ENCODE results near the gene IMP3. TPM values are rescaled to one million over a fixed set of nuclear protein-coding genes. Genes with fewer than 3 reads are reported as not detected.
A peak's percentile ranks its signal among the peaks of the same experiment; 100 is the strongest.
"Not testable (repeated sequence)": the region's sequence is repeated elsewhere in the genome, so short reads cannot be mapped to it uniquely, and the experiment has no call there.

The IMP3 gene
- total RNA-seq, 1 donor from 2014 or later: 215 TPM

DNA sequence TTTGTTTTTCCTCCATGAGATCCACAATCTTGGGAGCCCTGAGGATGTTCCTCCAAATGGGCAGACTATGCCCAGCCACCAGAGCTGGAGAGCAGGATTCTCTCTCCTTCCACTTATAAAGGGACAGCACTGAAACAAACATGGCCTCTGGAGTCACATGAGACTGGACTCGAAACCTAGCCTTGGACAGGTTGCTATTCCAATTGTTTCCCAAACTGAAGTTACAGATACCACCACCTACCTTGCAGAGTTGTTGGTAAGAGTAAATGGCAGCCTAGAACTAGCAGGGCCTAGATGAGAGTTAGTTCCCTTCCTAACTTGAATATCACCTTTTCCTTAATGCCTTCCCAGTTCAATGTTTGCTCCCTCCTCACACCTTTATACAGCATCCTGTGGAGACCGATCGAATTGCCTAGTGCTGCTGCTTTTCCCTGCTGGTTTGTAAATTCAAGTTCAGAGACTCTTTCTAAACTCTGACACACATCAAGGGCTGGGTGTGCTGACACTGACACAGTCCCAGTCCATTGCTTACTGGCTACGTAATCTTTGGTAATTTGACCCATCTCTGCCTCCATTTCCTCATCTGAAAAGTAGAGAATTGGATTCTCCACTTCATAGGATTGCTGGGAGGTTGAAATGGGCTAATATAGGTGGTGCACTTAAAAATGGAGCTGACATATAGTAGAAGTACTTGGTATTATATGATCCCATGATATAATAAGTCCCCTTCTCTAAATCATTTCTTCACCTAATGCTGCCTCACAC, 2.6 kb downstream of the IMP3 start:
- FAIRE-seq: no peak

DNA sequence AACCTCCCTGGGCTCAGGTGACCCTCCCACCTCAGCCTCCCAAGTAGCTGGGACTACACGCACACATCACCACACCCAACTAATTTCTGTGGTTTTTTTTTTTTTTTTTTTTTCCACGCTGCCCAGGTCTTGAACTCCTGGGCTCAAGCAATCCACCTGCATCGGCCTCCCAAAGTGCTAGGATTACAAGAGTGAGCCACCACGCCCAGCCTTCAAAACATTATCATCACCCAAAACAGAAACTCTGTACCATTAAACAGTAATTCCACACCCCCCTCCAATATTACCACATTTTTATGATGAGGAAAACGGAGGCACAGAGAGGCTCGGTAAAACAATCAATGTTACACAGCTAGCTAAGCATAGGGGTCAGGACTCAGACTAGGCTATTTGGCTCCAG, 4.0 kb downstream of the IMP3 start:
- FAIRE-seq: no peak

More for the DNA sequence above, 2.6 kb downstream of the IMP3 start:
- Histone ChIP-seq H3K4me3 (ENCODE audit: low read depth, low read length) (no peak overlapping the region), H3K27me3 (ENCODE audit: control insufficient read depth, insufficient read depth, low read length) (no peaks in the 10 kb centered on the region), H3K36me3 (ENCODE audit: control insufficient read depth, insufficient read depth, low read length) (no peaks in the 10 kb centered on the region)
- no peak for TF ChIP-seq CTCF (IDR thresholded peaks at IDR 0.05; ENCODE audit: insufficient read depth, low read length, severe bottlenecking)
- DNase-seq (ENCODE audit: low read depth): no peak

DNA sequence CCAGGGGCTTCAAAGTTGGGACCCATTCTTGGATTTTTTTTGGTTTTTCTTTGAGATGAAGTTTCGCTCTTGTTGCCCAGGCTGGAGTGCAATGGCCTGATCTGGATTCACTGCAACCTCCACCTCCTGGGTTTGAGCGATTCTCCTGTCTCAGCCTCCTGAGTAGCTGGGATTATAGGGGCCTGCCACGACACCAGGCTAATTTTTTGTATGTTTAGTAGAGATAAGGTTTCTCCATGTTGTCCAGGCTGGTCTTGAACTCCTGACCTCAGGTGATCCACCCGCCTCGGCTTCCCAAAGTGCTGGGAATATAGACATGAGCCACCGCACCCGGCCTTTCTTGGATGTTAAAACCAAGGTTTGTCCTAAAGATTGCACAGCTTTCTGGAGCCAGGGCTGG, 6.1 kb downstream of the IMP3 start:
- not testable (repeated sequence) for H3K27me3 ChIP-seq (ENCODE audit: control insufficient read depth, insufficient read depth, low read length); H3K4me3 ChIP-seq (ENCODE audit: low read depth, low read length); DNase-seq (ENCODE audit: low read depth); FAIRE-seq; H3K36me3 ChIP-seq (ENCODE audit: control insufficient read depth, insufficient read depth, low read length)

More for the DNA sequence above, 4.0 kb downstream of the IMP3 start:
- TF ChIP-seq CTCF (IDR thresholded peaks at IDR 0.05; ENCODE audit: insufficient read depth, low read length, severe bottlenecking): no peak
- Histone ChIP-seq H3K27me3 (ENCODE audit: control insufficient read depth, insufficient read depth, low read length) (no peaks in the 10 kb centered on the region), H3K4me3 (ENCODE audit: low read depth, low read length) (no peak overlapping the region), H3K36me3 (ENCODE audit: control insufficient read depth, insufficient read depth, low read length) (no peaks in the 10 kb centered on the region)
- no peak for DNase-seq (ENCODE audit: low read depth)

DNA sequence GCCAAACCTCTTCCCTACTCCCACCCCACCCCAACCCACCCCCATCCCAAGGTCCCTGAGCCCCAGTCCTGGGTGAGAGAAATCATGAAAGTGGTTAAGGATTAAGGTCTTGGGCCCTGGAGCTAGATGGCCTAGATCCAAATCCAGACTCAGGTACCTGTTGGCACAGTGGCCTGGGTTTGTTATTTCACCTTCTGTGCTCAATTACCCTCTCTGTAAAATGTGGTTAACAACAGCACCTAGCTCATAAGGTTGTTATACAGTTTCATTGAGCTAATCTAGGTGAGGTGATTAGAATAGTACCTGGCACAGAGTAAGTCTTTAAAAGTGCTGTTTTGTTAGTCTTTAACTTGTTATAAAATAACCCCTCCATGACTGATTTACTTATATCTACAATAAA, 8.1 kb downstream of the IMP3 start:
- no peak for FAIRE-seq
- H3K36me3 ChIP-seq (ENCODE audit: control insufficient read depth, insufficient read depth, low read length): no peaks in the 10 kb centered on the region
- no peak for TF ChIP-seq CTCF (IDR thresholded peaks at IDR 0.05; ENCODE audit: insufficient read depth, low read length, severe bottlenecking)

GRCh38 chr15:75625542-75626347, 14.3 kb downstream of the IMP3 start, which contains the start of gene SNUPN:
TSS of gene SNUPN (minus strand) at chr15:75625725. CDS start at chr15:75621051, 4,674 bp downstream.
- Histone ChIP-seq H3K27me3 (ENCODE audit: control insufficient read depth, insufficient read depth, low read length) (no peaks in the 10 kb centered on the region), H3K36me3 (ENCODE audit: control insufficient read depth, insufficient read depth, low read length) (no peaks in the 10 kb centered on the region), H3K4me3 (ENCODE audit: low read depth, low read length) (peak within 1 kb of the TSS; percentile 77)
- DNase-seq (ENCODE audit: low read depth) (peak; percentile 71), FAIRE-seq (no peak)
- TF ChIP-seq CTCF (IDR thresholded peaks at IDR 0.05; ENCODE audit: insufficient read depth, low read length, severe bottlenecking): no peak

More for the DNA sequence above, 8.1 kb downstream of the IMP3 start:
- H3K27me3 ChIP-seq (ENCODE audit: control insufficient read depth, insufficient read depth, low read length): no peaks in the 10 kb centered on the region
- no peak overlapping the region for H3K4me3 ChIP-seq (ENCODE audit: low read depth, low read length)
- no peak for DNase-seq (ENCODE audit: low read depth)

DNA sequence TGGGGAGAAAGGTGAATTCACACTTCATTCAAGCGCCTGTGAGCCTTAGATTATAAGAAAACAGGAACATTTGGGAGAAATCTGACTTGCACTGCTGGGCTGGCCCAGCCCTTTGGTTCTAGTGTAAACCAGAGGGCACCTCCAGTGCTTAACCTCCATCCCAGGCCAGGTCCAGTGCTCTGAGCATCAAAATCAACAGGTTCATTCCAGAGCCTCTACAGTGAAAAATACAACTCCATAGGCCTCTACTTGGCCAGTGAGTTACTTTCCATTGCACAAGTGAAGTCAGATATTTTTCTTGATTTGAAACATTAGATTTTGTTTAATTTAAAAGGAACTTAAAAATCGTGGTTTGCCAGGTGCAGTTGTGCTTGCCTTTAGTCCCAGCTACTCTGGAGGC, 17.5 kb downstream of the IMP3 start:
- Histone ChIP-seq H3K27me3 (ENCODE audit: control insufficient read depth, insufficient read depth, low read length) (no peaks in the 10 kb centered on the region), H3K4me3 (ENCODE audit: low read depth, low read length) (no peak overlapping the region), H3K36me3 (ENCODE audit: control insufficient read depth, insufficient read depth, low read length) (peaks cover 1% of the 10 kb centered on the region)
- no peak for TF ChIP-seq CTCF (IDR thresholded peaks at IDR 0.05; ENCODE audit: insufficient read depth, low read length, severe bottlenecking)
- no peak for DNase-seq (ENCODE audit: low read depth)
- no peak for FAIRE-seq
